GM23338 (cell line): ENCODE results near the gene MYO1C. TPM values are rescaled to one million over a fixed set of nuclear protein-coding genes. Genes with fewer than 3 reads are reported as not detected.

Experiments
- ATAC-seq: fragments of 200-7000 bp; cut with Tn5 transposase; 3 replicates; pipeline ENCODE4 v1.9.1; 2020
- DNase-seq: peaks from one replicate; pipeline ENCODE4 v3.0.0-alpha.2; 2015; ENCODE audit warnings: low spot score
- H2AFZ ChIP-seq: fragments of 200-600 bp; sonication (generic); 2 replicates; pipeline ENCODE4 v1.8.0; 2016; ENCODE audit warnings: antibody characterized with exemption, mild to moderate bottlenecking, moderate library complexity
- H3F3A ChIP-seq: fragments of 200-600 bp; sonication (generic); replicated peaks from 2 replicates; pipeline ENCODE4 v1.8.0; 2017; ENCODE audit warnings: antibody characterized with exemption, mixed run types, low read depth
- H3K27ac ChIP-seq: fragments of 200-600 bp; sonication (generic); 2 replicates; pipeline ENCODE4 v1.6.1; 2016; ENCODE audit warnings: low read depth
- H3K27me3 ChIP-seq: fragments of 200-600 bp; sonication (generic); 2 replicates; pipeline ENCODE4 v1.8.0; 2016; ENCODE audit warnings: mild to moderate bottlenecking, mixed run types, moderate library complexity; ENCODE audit not compliant: insufficient read depth
- H3K36me3 ChIP-seq: fragments of 200-600 bp; sonication (generic); 2 replicates; pipeline ENCODE4 v1.8.0; 2016; ENCODE audit warnings: mild to moderate bottlenecking; ENCODE audit not compliant: insufficient read depth
- H3K4me1 ChIP-seq: fragments of 200-600 bp; sonication (generic); 2 replicates; pipeline ENCODE4 v1.8.0; 2016; ENCODE audit warnings: mild to moderate bottlenecking, moderate library complexity; ENCODE audit not compliant: insufficient read depth
- H3K4me2 ChIP-seq: fragments of 200-600 bp; sonication (generic); 2 replicates; pipeline ENCODE4 v1.7.1; 2017; ENCODE audit warnings: mixed run types
- H3K4me3 ChIP-seq: fragments of 200-600 bp; sonication (generic); 2 replicates; pipeline ENCODE4 v1.6.1; 2016; ENCODE audit warnings: mixed run types
- H3K79me2 ChIP-seq: fragments of 200-600 bp; sonication (generic); replicated peaks from 2 replicates; pipeline ENCODE4 v1.8.0; 2017; ENCODE audit warnings: mild to moderate bottlenecking; ENCODE audit not compliant: insufficient read depth
- H3K9me2 ChIP-seq: fragments of 200-600 bp; sonication (generic); 2 replicates; pipeline ENCODE4 v1.8.0; 2017; ENCODE audit not compliant: insufficient read depth
- H4K20me1 ChIP-seq: fragments of 200-600 bp; sonication (generic); replicated peaks from 2 replicates; pipeline ENCODE4 v1.8.0; 2017; ENCODE audit warnings: mild to moderate bottlenecking; ENCODE audit not compliant: insufficient read depth
- H3K27ac Mint-ChIP-seq: 2 replicates; pipeline ENCODE4 v1.8.0; 2020; ENCODE audit warnings: inconsistent platforms, mild to moderate bottlenecking, moderate library complexity, mixed read lengths
- H3K27me3 Mint-ChIP-seq: 3 replicates; pipeline ENCODE4 v1.8.0; 2022; ENCODE audit warnings: low read depth, mild to moderate bottlenecking, moderate library complexity, mixed read lengths, inconsistent platforms; ENCODE audit not compliant: insufficient read depth, poor library complexity
- H3K36me3 Mint-ChIP-seq: 3 replicates; pipeline ENCODE4 v1.8.0; 2021; ENCODE audit warnings: low read depth, mild to moderate bottlenecking, inconsistent platforms, moderate library complexity, mixed read lengths
- H3K4me1 Mint-ChIP-seq: 3 replicates; pipeline ENCODE4 v1.8.0; 2020; ENCODE audit warnings: mild to moderate bottlenecking, inconsistent platforms, mixed read lengths
- H3K4me3 Mint-ChIP-seq: 3 replicates; pipeline ENCODE4 v1.8.0; 2021; ENCODE audit warnings: moderate library complexity, mild to moderate bottlenecking, inconsistent platforms, mixed read lengths
- H3K9me3 Mint-ChIP-seq: 3 replicates; pipeline ENCODE4 v1.8.0; 2020; ENCODE audit warnings: moderate library complexity, mild to moderate bottlenecking, inconsistent platforms, mixed read lengths
- CREB1 ChIP-seq: fragments of 250-450 bp; sonication (Bioruptor Pico); IDR thresholded peaks from 2 replicates; pipeline ENCODE4 v1.5.0; 2020; ENCODE audit warnings: low read depth, mild to moderate bottlenecking, moderate library complexity
- CTCF ChIP-seq, 2 experiments: fragments of 200-600 bp in 1 of 2; sonication (generic) in 1 of 2; conservative IDR thresholded peaks; 2 replicates each; pipeline versions ENCODE4 v1.5.1 to v1.6.1; 2016 to 2017; ENCODE audit warnings: antibody characterized with exemption in 2 of 2, low read depth in 2 of 2, mild to moderate bottlenecking in 2 of 2, moderate library complexity in 1 of 2
- POLR2AphosphoS5 ChIP-seq: IDR thresholded peaks from 2 replicates; pipeline ENCODE4 v1.6.1; 2016; ENCODE audit warnings: antibody characterized with exemption, low read depth
- ZNF114 ChIP-seq: fragments of 250-450 bp; sonication (Bioruptor Pico); IDR thresholded peaks from 2 replicates; pipeline ENCODE4 v1.5.0; 2020; ENCODE audit warnings: mild to moderate bottlenecking, moderate library complexity
- ZNF462 ChIP-seq: fragments of 250-450 bp; sonication (Bioruptor Pico); IDR thresholded peaks from 2 replicates; pipeline ENCODE4 v1.5.0; 2020; ENCODE audit warnings: mild to moderate bottlenecking, moderate library complexity
- polyA plus RNA-seq: library from polyadenylated mRNA; unstranded; fragments of >200 nt; fragmentation: Nextera tagmentation; extraction: Ambion mirVana; gene quantifications from 2 replicates; pipeline ENCODE4 v1.2.1, GENCODE V29; 2016
- total RNA-seq: library from RNA; depleted of rRNA; stranded (reverse); fragments of >200 nt; shearing (Covaris generic); gene quantifications from 2 replicates; pipeline ENCODE4 v1.2.3, GENCODE V29; 2014

Gene MYO1C
- total and polyA plus RNA-seq, 2 experiments from 2014 or later: 13.9 to 35.2 TPM

DNA sequence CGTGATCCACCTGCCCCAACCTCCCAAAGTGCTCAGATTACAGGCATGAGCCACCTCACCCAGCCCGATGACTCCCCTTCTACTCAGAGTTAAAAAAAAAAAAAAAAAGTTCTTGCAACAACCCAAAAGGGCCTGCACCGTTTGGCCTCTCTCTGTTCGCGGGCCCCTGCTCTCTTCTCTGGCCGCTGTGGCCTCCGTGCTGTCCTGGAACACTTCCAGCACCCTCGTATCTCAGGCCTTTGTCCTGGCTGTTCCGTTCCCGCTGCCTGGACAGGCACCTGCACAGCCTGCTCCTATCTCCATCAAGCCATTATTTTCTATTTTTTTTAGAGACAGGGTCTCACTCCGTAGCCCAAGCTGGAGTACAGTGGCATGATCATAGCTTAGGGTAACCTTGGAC lies 10.8 kb downstream of the MYO1C start (continued):
- no peak for TF ChIP-seq ZNF462 (CRISPR knock-in tag)

GRCh38 chr17:1480747-1481465 lies 11.6 kb downstream of the MYO1C start:
- ATAC-seq (no peak), DNase-seq (no peak)
- Histone ChIP-seq H4K20me1 (no peaks in the 10 kb centered on the region; the same call in 1 of the 2 replicates), H3K4me2 (no peak overlapping the region), H3K4me3 (no peak overlapping the region), H3F3A (peaks cover 12% of the 10 kb centered on the region; the same call in 1 of the 2 replicates), H3K36me3 (no peaks in the 10 kb centered on the region), H2AFZ (no peak overlapping the region), H3K79me2 (no peaks in the 10 kb centered on the region), H3K4me1 (peaks cover 7% of the 10 kb centered on the region; the same call in 1 of the 2 replicates), H3K27me3 (peaks cover 1% of the 10 kb centered on the region), H3K9me2 (no peaks in the 10 kb centered on the region), H3K27ac (no peak overlapping the region)
- no peaks in the 10 kb centered on the region for H3K9me3 Mint-ChIP-seq
- no peak overlapping the region; the same call in 2 of the 3 replicates for H3K4me3 Mint-ChIP-seq
- peaks cover 29% of the 10 kb centered on the region for H3K36me3 Mint-ChIP-seq
- H3K4me1 Mint-ChIP-seq: peaks cover 17% of the 10 kb centered on the region
- peaks cover 21% of the 10 kb centered on the region for H3K27me3 Mint-ChIP-seq
- H3K27ac Mint-ChIP-seq: no peak overlapping the region
- no peak for TF ChIP-seq CREB1 (CRISPR knock-in tag)
- TF ChIP-seq CTCF (conservative IDR thresholded peaks at IDR 0.05; ENCODE audit: low read depth in 2 of 2): no peak
- TF ChIP-seq POLR2AphosphoS5: no peak
- no peak for TF ChIP-seq ZNF114
- no peak for TF ChIP-seq ZNF462 (CRISPR knock-in tag)
